ENCODE data around the gene FIP1L1.

DNA sequence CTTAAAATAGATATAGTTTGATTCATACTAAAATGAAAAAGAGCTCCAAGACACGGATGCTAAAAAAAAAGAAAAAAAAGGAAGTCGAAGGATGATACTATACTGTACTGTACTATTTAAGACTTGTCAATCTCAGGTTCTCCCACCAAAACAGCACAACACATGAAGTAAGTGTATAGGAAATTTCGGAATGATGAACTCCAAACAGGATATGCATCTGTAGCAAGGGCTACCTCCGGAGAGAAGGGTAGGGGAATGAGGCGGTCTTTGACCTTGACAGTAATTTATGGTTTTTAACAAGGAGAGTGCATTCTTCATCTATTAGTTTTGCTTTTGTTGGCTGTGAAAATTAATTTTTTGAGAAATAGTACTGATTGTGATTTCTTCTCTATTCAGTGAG is 541 bp upstream of the FIP1L1 start:
- TF ChIP-seq GABPA (IDR thresholded peaks at IDR 0.05; ENCODE audit: low read depth) (no peak), RCOR1 (IDR thresholded peaks at IDR 0.05; ENCODE audit: low read length) (no peak), NRF1 (IDR thresholded peaks at IDR 0.05; ENCODE audit: low read depth, low read length) (no peak), RFX5 (IDR thresholded peaks at IDR 0.05; ENCODE audit: low read length) (no peak), GATA2 (CRISPR knock-in tag; IDR thresholded peaks at IDR 0.05) (no peak), EZH2phosphoT487 (IDR thresholded peaks at IDR 0.05; ENCODE audit: borderline replicate concordance, low read depth) (no peak), MXI1 (IDR thresholded peaks at IDR 0.05; ENCODE audit: low read depth, low read length) (no peak), YY1 (IDR thresholded peaks at IDR 0.05; ENCODE audit: low read depth) (no peak), SMC3 (IDR thresholded peaks at IDR 0.05; ENCODE audit: low read depth, low read length) (no peak)
- TF ChIP-seq, protein P1, sequence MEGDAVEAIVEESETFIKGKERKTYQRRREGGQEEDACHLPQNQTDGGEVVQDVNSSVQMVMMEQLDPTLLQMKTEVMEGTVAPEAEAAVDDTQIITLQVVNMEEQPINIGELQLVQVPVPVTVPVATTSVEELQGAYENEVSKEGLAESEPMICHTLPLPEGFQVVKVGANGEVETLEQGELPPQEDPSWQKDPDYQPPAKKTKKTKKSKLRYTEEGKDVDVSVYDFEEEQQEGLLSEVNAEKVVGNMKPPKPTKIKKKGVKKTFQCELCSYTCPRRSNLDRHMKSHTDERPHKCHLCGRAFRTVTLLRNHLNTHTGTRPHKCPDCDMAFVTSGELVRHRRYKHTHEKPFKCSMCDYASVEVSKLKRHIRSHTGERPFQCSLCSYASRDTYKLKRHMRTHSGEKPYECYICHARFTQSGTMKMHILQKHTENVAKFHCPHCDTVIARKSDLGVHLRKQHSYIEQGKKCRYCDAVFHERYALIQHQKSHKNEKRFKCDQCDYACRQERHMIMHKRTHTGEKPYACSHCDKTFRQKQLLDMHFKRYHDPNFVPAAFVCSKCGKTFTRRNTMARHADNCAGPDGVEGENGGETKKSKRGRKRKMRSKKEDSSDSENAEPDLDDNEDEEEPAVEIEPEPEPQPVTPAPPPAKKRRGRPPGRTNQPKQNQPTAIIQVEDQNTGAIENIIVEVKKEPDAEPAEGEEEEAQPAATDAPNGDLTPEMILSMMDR (IDR thresholded peaks at IDR 0.05) = no peak
- TF ChIP-seq, protein P2, sequence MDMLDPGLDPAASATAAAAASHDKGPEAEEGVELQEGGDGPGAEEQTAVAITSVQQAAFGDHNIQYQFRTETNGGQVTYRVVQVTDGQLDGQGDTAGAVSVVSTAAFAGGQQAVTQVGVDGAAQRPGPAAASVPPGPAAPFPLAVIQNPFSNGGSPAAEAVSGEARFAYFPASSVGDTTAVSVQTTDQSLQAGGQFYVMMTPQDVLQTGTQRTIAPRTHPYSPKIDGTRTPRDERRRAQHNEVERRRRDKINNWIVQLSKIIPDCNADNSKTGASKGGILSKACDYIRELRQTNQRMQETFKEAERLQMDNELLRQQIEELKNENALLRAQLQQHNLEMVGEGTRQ (IDR thresholded peaks at IDR 0.05; ENCODE audit: borderline replicate concordance, low read depth, low read length) = no peak
